ENCODE results near the gene ANKRD30A. TPM values are rescaled to one million over a fixed set of nuclear protein-coding genes. Genes with fewer than 3 reads are reported as not detected.
"Not testable (repeated sequence)": the region's sequence is repeated elsewhere in the genome, so short reads cannot be mapped to it uniquely, and the experiment has no call there.

Gene ANKRD30A
- total RNA-seq, 4 donors from 2014 or later: not detected

GRCh38 chr10:37381271-37381670 is 255.9 kb downstream of the ANKRD30A start:
- no peaks in the 10 kb centered on the region for H3K27me3 ChIP-seq
- DNase-seq: no peak

GRCh38 chr10:37384923-37385322 is 259.5 kb downstream of the ANKRD30A start:
- TF ChIP-seq POLR2A (IDR thresholded peaks at IDR 0.05): no peak
- TF ChIP-seq CTCF (IDR thresholded peaks at IDR 0.05): no peak
- H3K27me3 ChIP-seq: no peaks in the 10 kb centered on the region
- H3K4me3 ChIP-seq: no peak overlapping the region
- H3K27ac ChIP-seq: no peak overlapping the region
- no peaks in the 10 kb centered on the region for H3K36me3 ChIP-seq
- DNase-seq: no peak
- H3K9me3 ChIP-seq: peaks cover 0 to 8% of the 10 kb centered on the region in 2 donors
- no peaks in the 10 kb centered on the region for H3K4me1 ChIP-seq
- intact Hi-C loops (cut with DNase I; ENCODE audit: low total_unique reads): no loop called here

More at GRCh38 chr10:37381271-37381670, 255.9 kb downstream of the ANKRD30A start:
- no peaks in the 10 kb centered on the region for H3K36me3 ChIP-seq
- intact Hi-C loops (cut with DNase I; ENCODE audit: low total_unique reads): no loop called here
- no peak overlapping the region for H3K4me3 ChIP-seq
- no peaks in the 10 kb centered on the region for H3K4me1 ChIP-seq
- no peak overlapping the region for H3K27ac ChIP-seq
- peaks cover 0 to 8% of the 10 kb centered on the region in 2 donors for H3K9me3 ChIP-seq
- no peak for TF ChIP-seq CTCF (IDR thresholded peaks at IDR 0.05)
- TF ChIP-seq POLR2A (IDR thresholded peaks at IDR 0.05): no peak

- intact Hi-C loops (cut with DNase I; ENCODE audit: low total_unique reads): no loop called here
- no peak overlapping the region for H3K27ac ChIP-seq
- H3K4me1 ChIP-seq: no peaks in the 10 kb centered on the region
- no peaks in the 10 kb centered on the region for H3K36me3 ChIP-seq
- no peaks in the 10 kb centered on the region for H3K9me3 ChIP-seq
- H3K4me3 ChIP-seq: no peak overlapping the region
- peak in 1 of 2 donors; percentile 32 for DNase-seq
- TF ChIP-seq POLR2A (IDR thresholded peaks at IDR 0.05) (no peak), CTCF (IDR thresholded peaks at IDR 0.05) (no peak)
- no peaks in the 10 kb centered on the region for H3K27me3 ChIP-seq
Measured at GRCh38 chr10:37390926-37391325, 265.5 kb downstream of the ANKRD30A start.

GRCh38 chr10:37400774-37401173 is 275.4 kb downstream of the ANKRD30A start:
- DNase-seq; H3K4me1 ChIP-seq; H3K27me3 ChIP-seq; H3K4me3 ChIP-seq; H3K27ac ChIP-seq; intact Hi-C loops (cut with DNase I; ENCODE audit: low total_unique reads); H3K36me3 ChIP-seq; H3K9me3 ChIP-seq: not testable (repeated sequence)

GRCh38 chr10:37401225-37401624 is 275.8 kb downstream of the ANKRD30A start:
- no peak for DNase-seq
- intact Hi-C loops (cut with DNase I; ENCODE audit: low total_unique reads): no loop called here
- Histone ChIP-seq H3K4me1 (no peaks in the 10 kb centered on the region), H3K27me3 (no peaks in the 10 kb centered on the region), H3K4me3 (no peak overlapping the region), H3K36me3 (no peaks in the 10 kb centered on the region), H3K27ac (no peak overlapping the region), H3K9me3 (no peaks in the 10 kb centered on the region)
- no peak for TF ChIP-seq POLR2A (IDR thresholded peaks at IDR 0.05)
- no peak for TF ChIP-seq CTCF (IDR thresholded peaks at IDR 0.05)

GRCh38 chr10:37403776-37404175 is 278.4 kb downstream of the ANKRD30A start:
- no peaks in the 10 kb centered on the region for H3K4me1 ChIP-seq
- intact Hi-C loops (cut with DNase I; ENCODE audit: low total_unique reads): no loop called here

More at GRCh38 chr10:37403776-37404175, 278.4 kb downstream of the ANKRD30A start:
- TF ChIP-seq CTCF (IDR thresholded peaks at IDR 0.05): no peak
- no peak for TF ChIP-seq POLR2A (IDR thresholded peaks at IDR 0.05)
- DNase-seq: no peak
- Histone ChIP-seq H3K27ac (no peak overlapping the region), H3K4me3 (no peak overlapping the region), H3K27me3 (no peaks in the 10 kb centered on the region), H3K9me3 (no peaks in the 10 kb centered on the region), H3K36me3 (no peaks in the 10 kb centered on the region)

Measured in uterus (tissue), 4 donors.